Hepatocyte (in vitro differentiated cells): Measurements from ENCODE around the gene PPP2R2B.

ENCODE experiments used
- CTCF ChIP-seq: fragments of 200-600 bp; sonication (generic); IDR thresholded peaks from 2 replicates; pipeline ENCODE4 v1.5.1; 2016; ENCODE audit warnings: antibody characterized with exemption, mild to moderate bottlenecking; ENCODE audit not compliant: poor library complexity
- EZH2 ChIP-seq: fragments of 200-600 bp; sonication (generic); IDR thresholded peaks from 2 replicates; pipeline ENCODE4 v1.6.1; 2016; ENCODE audit warnings: antibody characterized with exemption, mild to moderate bottlenecking, borderline replicate concordance
- EZH2phosphoT487 ChIP-seq: fragments of 200-600 bp; sonication (generic); IDR thresholded peaks from one replicate; pipeline ENCODE4 v1.6.1; 2018; ENCODE audit warnings: antibody characterized with exemption, mild to moderate bottlenecking, low read depth, moderate library complexity; ENCODE audit not compliant: unreplicated experiment, severe bottlenecking

- no peak for TF ChIP-seq CTCF
- no peak for TF ChIP-seq EZH2phosphoT487
- TF ChIP-seq EZH2, result no peak
Observed at GRCh38 chr5:146734936-146735577, 143.5 kb downstream of the PPP2R2B start.
